ENCODE data around the gene TMEM62. TPM values are rescaled to one million over a fixed set of nuclear protein-coding genes. Genes with fewer than 3 reads are reported as not detected.

Gene TMEM62
- polyA plus RNA-seq, 1 donor (not counting 4 experiments of a cell fraction or from before 2014, with no cell fraction given): 5.5 TPM

- H3K4me3 ChIP-seq (ENCODE audit: control insufficient read depth in 2 of 3, extremely low read depth in 1 of 3, insufficient read depth in 2 of 3, low read depth in 1 of 3, low read length in 3 of 3): no peak overlapping the region
- no peak overlapping the region for H2AFZ ChIP-seq (ENCODE audit: control insufficient read depth, low read length)
- no peak overlapping the region for H3K9ac ChIP-seq (ENCODE audit: control insufficient read depth, extremely low read depth, insufficient read depth, low read length)
- H3K4me1 ChIP-seq (ENCODE audit: control insufficient read depth, extremely low read depth, insufficient read depth, low read length): no peaks in the 10 kb centered on the region
- TF ChIP-seq EZH2 (IDR thresholded peaks at IDR 0.05; ENCODE audit: low read length): no peak
- TF ChIP-seq CTCF (optimal IDR thresholded peaks at IDR 0.05 in 1 of 3, IDR thresholded peaks at IDR 0.05 in 1 of 3, conservative IDR thresholded peaks at IDR 0.05 in 1 of 3; ENCODE audit: extremely low read depth in 1 of 3, insufficient read depth in 2 of 3, low read length in 3 of 3): no peak
- H3K79me2 ChIP-seq (ENCODE audit: control insufficient read depth, insufficient read depth, low read length): no peaks in the 10 kb centered on the region
- dilution Hi-C loops (cut with MboI; ENCODE audit: extremely low pct_ligation_motif_present, low sequenced_read_pairs): no loop called here
- no peak for DNase-seq (ENCODE audit: low read depth, low spot score)
- H4K20me1 ChIP-seq (ENCODE audit: control insufficient read depth, extremely low read depth, insufficient read depth, low read length): no peaks in the 10 kb centered on the region
- peaks cover 0 to 4% of the 10 kb centered on the region in 2 experiments for H3K36me3 ChIP-seq (ENCODE audit: control insufficient read depth in 2 of 2, extremely low read depth in 1 of 2, insufficient read depth in 2 of 2, low read length in 2 of 2)
- H3K4me2 ChIP-seq (ENCODE audit: control insufficient read depth, extremely low read depth, insufficient read depth, low read depth, low read length): no peak overlapping the region
- H3K27me3 ChIP-seq (ENCODE audit: control insufficient read depth, extremely low read depth, insufficient read depth, low read length): no peaks in the 10 kb centered on the region
- no peaks in the 10 kb centered on the region for H3K9me3 ChIP-seq (ENCODE audit: control insufficient read depth, low read depth, low read length)
- no peaks in the 10 kb centered on the region for H3K9me1 ChIP-seq (ENCODE audit: control insufficient read depth, extremely low read depth, insufficient read depth, low read length)
- no peak for FAIRE-seq
- no peak overlapping the region for H3K27ac ChIP-seq (ENCODE audit: control insufficient read depth, insufficient read depth, low read length)
These were observed 11.1 kb downstream of the TMEM62 start for GRCh38 chr15:43144512-43144911.

GRCh38 chr15:43146184-43146583 lies 12.8 kb downstream of the TMEM62 start:
- no peaks in the 10 kb centered on the region for H3K9me1 ChIP-seq (ENCODE audit: control insufficient read depth, extremely low read depth, insufficient read depth, low read length)
- FAIRE-seq: no peak

More at GRCh38 chr15:43146184-43146583, 12.8 kb downstream of the TMEM62 start:
- DNase-seq (ENCODE audit: low read depth, low spot score): no peak
- Histone ChIP-seq H3K9me3 (ENCODE audit: control insufficient read depth, low read depth, low read length) (no peaks in the 10 kb centered on the region), H3K36me3 (ENCODE audit: control insufficient read depth in 2 of 2, extremely low read depth in 1 of 2, insufficient read depth in 2 of 2, low read length in 2 of 2) (no peaks in the 10 kb centered on the region), H4K20me1 (ENCODE audit: control insufficient read depth, extremely low read depth, insufficient read depth, low read length) (no peaks in the 10 kb centered on the region), H3K27ac (ENCODE audit: control insufficient read depth, insufficient read depth, low read length) (no peak overlapping the region), H3K4me3 (ENCODE audit: control insufficient read depth in 2 of 3, extremely low read depth in 1 of 3, insufficient read depth in 2 of 3, low read depth in 1 of 3, low read length in 3 of 3) (no peak overlapping the region), H3K27me3 (ENCODE audit: control insufficient read depth, extremely low read depth, insufficient read depth, low read length) (no peaks in the 10 kb centered on the region), H3K4me1 (ENCODE audit: control insufficient read depth, extremely low read depth, insufficient read depth, low read length) (peaks cover 7% of the 10 kb centered on the region), H2AFZ (ENCODE audit: control insufficient read depth, low read length) (no peak overlapping the region), H3K79me2 (ENCODE audit: control insufficient read depth, insufficient read depth, low read length) (no peaks in the 10 kb centered on the region), H3K4me2 (ENCODE audit: control insufficient read depth, extremely low read depth, insufficient read depth, low read depth, low read length) (no peak overlapping the region), H3K9ac (ENCODE audit: control insufficient read depth, extremely low read depth, insufficient read depth, low read length) (no peak overlapping the region)
- dilution Hi-C loops (cut with MboI; ENCODE audit: extremely low pct_ligation_motif_present, low sequenced_read_pairs): no loop called here
- TF ChIP-seq EZH2 (IDR thresholded peaks at IDR 0.05; ENCODE audit: low read length): no peak
- TF ChIP-seq CTCF (optimal IDR thresholded peaks at IDR 0.05 in 1 of 3, IDR thresholded peaks at IDR 0.05 in 1 of 3, conservative IDR thresholded peaks at IDR 0.05 in 1 of 3; ENCODE audit: extremely low read depth in 1 of 3, insufficient read depth in 2 of 3, low read length in 3 of 3): no peak
